K562 (cell line): ENCODE results near the gene SLC66A2. TPM values are rescaled to one million over a fixed set of nuclear protein-coding genes. Genes with fewer than 3 reads are reported as not detected.

Experiments used
- ATAC-seq: fragments of 200-7000 bp; cut with Tn5 transposase; 3 replicates; pipeline ENCODE4 v1.9.1; 2020; ENCODE audit warnings: moderate library complexity
- BruUV-seq: library from RNA; stranded (reverse); fragments of 400-500 nt; replicated peaks from 2 replicates; lab custom pipeline; 2021; lab: Mats Ljungman, UMichigan
- CTCF ChIA-PET: fragments of 300-600 bp; formaldehyde crosslinking; extraction: SDS; loops from one replicate; lab custom pipeline; 2021; ENCODE audit warnings: low intra/inter-chr PET ratio; lab: Yijun Ruan, JAX
- POLR2A ChIA-PET: fragments of 300-600, 350-650 bp; sonication (Branson Sonifier 250); formaldehyde crosslinking; extraction: SDS; loops from one replicate; lab custom pipeline; 2021; ENCODE audit warnings: antibody characterized with exemption, inconsistent platforms; lab: Yijun Ruan, JAX
- DNase-seq, 4 experiments: peaks; one replicate each; pipeline versions ENCODE4 v3.0.0 to v3.0.0-alpha.2; 2011 to 2018; ENCODE audit warnings: low spot score in 3 of 4, mixed read lengths in 3 of 4; ENCODE audit errors: extremely low read depth in 1 of 4
- FAIRE-seq: peaks from 2 replicates; lab custom pipeline; 2011; peaks lifted over from hg19 to GRCh38; lab: Jason Lieb, UNC
- H2AFZ ChIP-seq: 2 replicates; pipeline ENCODE4 v1.6.0; 2011; ENCODE audit warnings: low read depth, low read length, control low read depth, inconsistent platforms
- H3K27ac ChIP-seq: fragments of 200-600 bp; 3 replicates; pipeline ENCODE4 v1.8.0; 2011; ENCODE audit warnings: low read depth, mild to moderate bottlenecking, control low read depth, inconsistent platforms, low read length, moderate library complexity, mixed read lengths; ENCODE audit errors: extremely low read depth
- H3K27me3 ChIP-seq, 2 experiments: fragments of 300-600 bp in 1 of 2; 2 replicates in 1 of 2; 3 replicates in 1 of 2; pipeline versions ENCODE4 v1.6.0 to v1.8.0; 2011; ENCODE audit warnings: inconsistent platforms in 2 of 2, low read length in 2 of 2, mild to moderate bottlenecking in 1 of 2, mixed read lengths in 1 of 2, moderate library complexity in 1 of 2; ENCODE audit not compliant: control insufficient read depth in 2 of 2, insufficient read depth in 2 of 2
- H3K36me3 ChIP-seq: fragments of 300-600 bp; 3 replicates; pipeline ENCODE4 v1.8.0; 2011; ENCODE audit warnings: mild to moderate bottlenecking, low read length, inconsistent platforms; ENCODE audit not compliant: control insufficient read depth, insufficient read depth
- H3K4me1 ChIP-seq, 2 experiments: fragments of 200-600 bp in 1 of 2; replicated peaks in 1 of 2; 2 replicates in 1 of 2; 3 replicates in 1 of 2; pipeline versions ENCODE4 v1.5.1 to v1.8.0; 2011; ENCODE audit warnings: inconsistent platforms in 2 of 2, low read length in 2 of 2, mild to moderate bottlenecking in 1 of 2, mixed read lengths in 1 of 2, moderate library complexity in 1 of 2; ENCODE audit not compliant: control insufficient read depth in 2 of 2, insufficient read depth in 2 of 2
- H3K4me2 ChIP-seq: 2 replicates; pipeline ENCODE4 v1.6.1; 2011; ENCODE audit warnings: low read length, control low read depth, inconsistent platforms, mixed read lengths; ENCODE audit not compliant: insufficient read depth
- H3K4me3 ChIP-seq: fragments of 200-600 bp; sonication (generic), shearing (Covaris generic); 2 replicates; pipeline ENCODE4 v1.5.1; 2016; ENCODE audit warnings: control low read depth, inconsistent platforms
- H3K79me2 ChIP-seq: fragments of 200-600 bp; 3 replicates; pipeline ENCODE4 v1.8.0; 2011; ENCODE audit warnings: low read length, inconsistent platforms; ENCODE audit not compliant: control insufficient read depth, insufficient read depth
- H3K9ac ChIP-seq, 2 experiments: 2 replicates each; pipeline versions ENCODE4 v1.6.0 to v1.6.1; 2011; ENCODE audit warnings: low read depth in 2 of 2, low read length in 2 of 2, control low read depth in 1 of 2, inconsistent platforms in 1 of 2, mild to moderate bottlenecking in 1 of 2, mixed read lengths in 1 of 2; ENCODE audit not compliant: insufficient read depth in 1 of 2
- H3K9me1 ChIP-seq: one replicate; pipeline ENCODE4 v1.6.0; 2011; ENCODE audit warnings: inconsistent platforms, mild to moderate bottlenecking, low read length, moderate library complexity; ENCODE audit not compliant: control insufficient read depth, insufficient read depth
- H3K9me3 ChIP-seq: replicated peaks from 2 replicates; pipeline ENCODE4 v1.5.1; 2011; ENCODE audit warnings: low read depth, low read length, inconsistent platforms; ENCODE audit not compliant: control insufficient read depth, insufficient read depth
- H4K20me1 ChIP-seq: replicated peaks from 2 replicates; pipeline ENCODE4 v1.6.1; 2011; ENCODE audit warnings: low read length, inconsistent platforms, mixed read lengths; ENCODE audit not compliant: control insufficient read depth, insufficient read depth
- CCAR2 ChIP-seq: fragments of 200-400 bp; formaldehyde crosslinking; IDR thresholded peaks from 2 replicates; pipeline ENCODE4 v1.6.1; 2017; ENCODE audit warnings: mild to moderate bottlenecking, low read depth, low read length
- GTF2B ChIP-seq: IDR thresholded peaks from 2 replicates; pipeline ENCODE4 v1.6.1; 2011; ENCODE audit not compliant: insufficient read length; ENCODE audit errors: extremely low read depth
- HMG20B ChIP-seq: fragments of 250-450 bp; sonication (Bioruptor Pico); IDR thresholded peaks from 2 replicates; pipeline ENCODE4 v1.5.0; 2021; ENCODE audit warnings: mild to moderate bottlenecking
- HMGN3 ChIP-seq: IDR thresholded peaks from 2 replicates; pipeline ENCODE4 v1.6.1; 2011; ENCODE audit warnings: borderline replicate concordance, low read depth, mild to moderate bottlenecking, mixed read lengths, low read length; ENCODE audit not compliant: insufficient read length; ENCODE audit errors: extremely low read depth
- HNRNPL ChIP-seq: fragments of 200-400 bp; formaldehyde crosslinking; IDR thresholded peaks from 2 replicates; pipeline ENCODE4 v1.6.1; 2017; ENCODE audit warnings: low read depth, mild to moderate bottlenecking, low read length
- JUND ChIP-seq, 2 experiments: IDR thresholded peaks; 2 replicates in 1 of 2; 3 replicates in 1 of 2; pipeline ENCODE4 v1.6.1; 2011; ENCODE audit warnings: borderline replicate concordance in 2 of 2, low read depth in 2 of 2, low read length in 2 of 2, improper control_type of control experiment in 1 of 2, missing biosample characterization in 1 of 2, missing genetic modification characterization in 1 of 2, missing genetic modification reagents in 1 of 2
- MECOM ChIP-seq: fragments of 250-450 bp; sonication (Bioruptor Pico); IDR thresholded peaks from 2 replicates; pipeline ENCODE4 v1.8.0; 2022; ENCODE audit warnings: inconsistent platforms
- MXI1 ChIP-seq: IDR thresholded peaks from 2 replicates; pipeline ENCODE4 v1.6.1; 2011; ENCODE audit warnings: low read depth, mild to moderate bottlenecking, improper control_type of control experiment, low read length
- NFIC ChIP-seq: fragments of 450-650 bp; IDR thresholded peaks from 2 replicates; pipeline ENCODE4 v1.6.1; 2017; ENCODE audit warnings: mild to moderate bottlenecking, inconsistent platforms
- TSHZ1 ChIP-seq: fragments of 250-450 bp; sonication (Bioruptor Pico); IDR thresholded peaks from 2 replicates; pipeline ENCODE4 v1.4.0; 2020; ENCODE audit warnings: mild to moderate bottlenecking, moderate library complexity
- ZBTB1 ChIP-seq: sonication (generic); formaldehyde crosslinking; IDR thresholded peaks from 2 replicates; pipeline ENCODE4 v1.8.1; 2023; ENCODE audit warnings: missing genetic modification reagents, low read depth, mild to moderate bottlenecking, borderline replicate concordance
- ZNF79 ChIP-seq: fragments of 250-450 bp; sonication (Bioruptor Pico); IDR thresholded peaks from 2 replicates; pipeline ENCODE4 v1.4.0; 2020; ENCODE audit warnings: low read depth, mild to moderate bottlenecking, moderate library complexity
- WGBS: fragments of 100-300 bp; shearing (Covaris generic); methylation state at CpG from one replicate; pipeline ENCODE4 v1.1.6; 2016; ENCODE audit warnings: low coverage, mixed read lengths; ENCODE audit not compliant: insufficient coverage; ENCODE audit errors: missing lambda C conversion rate; 5-methylcytosine and 5-hydroxymethylcytosine counted together
- in situ Hi-C: fragments of 300-500 bp; cut with MboI; formaldehyde crosslinking; loops from 4 replicates; pipeline ENCODE4 v1.15.0; 2018; ENCODE audit warnings: inconsistent platforms, mixed read lengths
- intact Hi-C: fragments of 100-400 bp; cut with micrococcal nuclease; formaldehyde crosslinking; loops from 2 replicates; pipeline ENCODE4 v1.14.2; 2022
- polyA plus RNA-seq, 8 experiments: library from polyadenylated mRNA; depleted of rRNA in 4 of 8; stranded (reverse) in 5 of 8; unstranded in 3 of 8; fragments of >200 nt; fragmentation: Nextera tagmentation in 2 of 8; fragmentation: Illumina TruSeq in 1 of 8; extraction: Ambion mirVana in 2 of 8; extraction: Trizol in 1 of 8; gene quantifications; 2 replicates each; pipeline versions ENCODE4 v1.2.1 to v1.2.3, GENCODE V29; 2011 to 2014; ENCODE audit warnings: inconsistent platforms in 1 of 8, missing spikeins in 1 of 8
- total RNA-seq, 7 experiments: library from RNA; depleted of rRNA in 6 of 7; stranded (reverse); fragments of >200 nt in 6 of 7; fragmentation: Illumina TruSeq in 2 of 7; extraction: Trizol in 2 of 7; gene quantifications; 2 replicates each; pipeline versions ENCODE4 v1.2.1 to v1.2.3, GENCODE V29; 2011 to 2021; ENCODE audit warnings: low replicate concordance in 1 of 7
- TF ChIP-seq, protein P1 (sequence below): fragments of 250-450 bp; sonication (Bioruptor Pico); IDR thresholded peaks from 2 replicates; pipeline ENCODE4 v1.5.0; 2021
- TF ChIP-seq, protein P2 (sequence below): fragments of 250-450 bp; sonication (Bioruptor Pico); IDR thresholded peaks from 2 replicates; pipeline ENCODE4 v1.9.0; 2021; ENCODE audit warnings: mild to moderate bottlenecking
- TF ChIP-seq, protein P3 (sequence below): IDR thresholded peaks from 2 replicates; pipeline ENCODE4 v1.6.1; 2014; ENCODE audit warnings: antibody characterized with exemption

The SLC66A2 gene
- total and polyA plus RNA-seq, 9 of the 15 experiments (the other 6 are each of a cell fraction or from before 2014, with no cell fraction given): 0.25 to 17.5 (median 5.6) TPM

- Histone ChIP-seq H3K9ac (no peak overlapping the region), H3K79me2 (no peaks in the 10 kb centered on the region), H3K4me1 (peaks cover 0 to 12% of the 10 kb centered on the region in 2 experiments; a peak in 2 of 5 replicates), H3K27ac (no peak overlapping the region), H3K9me3 (no peaks in the 10 kb centered on the region; the same call in 1 of the 2 replicates), H4K20me1 (no peaks in the 10 kb centered on the region), H3K4me3 (no peak overlapping the region), H2AFZ (no peak overlapping the region), H3K9me1 (no peaks in the 10 kb centered on the region), H3K4me2 (no peak overlapping the region), H3K27me3 (peaks cover 18 to 35% of the 10 kb centered on the region in 2 experiments), H3K36me3 (no peaks in the 10 kb centered on the region)
- FAIRE-seq: no peak
- TF ChIP-seq JUND (IDR thresholded peaks at IDR 0.05; ENCODE audit: borderline replicate concordance, low read depth, low read length): no peak
- no peak for TF ChIP-seq JUND (tag; IDR thresholded peaks at IDR 0.05; ENCODE audit: borderline replicate concordance, low read depth, low read length)
- no peak for TF ChIP-seq MXI1
- no peak for TF ChIP-seq HNRNPL
- no peak for TF ChIP-seq ZNF79 (CRISPR knock-in tag)
- TF ChIP-seq, protein P1, sequence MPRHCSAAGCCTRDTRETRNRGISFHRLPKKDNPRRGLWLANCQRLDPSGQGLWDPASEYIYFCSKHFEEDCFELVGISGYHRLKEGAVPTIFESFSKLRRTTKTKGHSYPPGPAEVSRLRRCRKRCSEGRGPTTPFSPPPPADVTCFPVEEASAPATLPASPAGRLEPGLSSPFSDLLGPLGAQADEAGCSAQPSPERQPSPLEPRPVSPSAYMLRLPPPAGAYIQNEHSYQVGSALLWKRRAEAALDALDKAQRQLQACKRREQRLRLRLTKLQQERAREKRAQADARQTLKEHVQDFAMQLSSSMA: no peak
- no peak for TF ChIP-seq NFIC
- no peak for TF ChIP-seq HMGN3
- TF ChIP-seq, protein P2, sequence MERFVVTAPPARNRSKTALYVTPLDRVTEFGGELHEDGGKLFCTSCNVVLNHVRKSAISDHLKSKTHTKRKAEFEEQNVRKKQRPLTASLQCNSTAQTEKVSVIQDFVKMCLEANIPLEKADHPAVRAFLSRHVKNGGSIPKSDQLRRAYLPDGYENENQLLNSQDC (CRISPR knock-in tag): no peak
- no peak for TF ChIP-seq MECOM (CRISPR knock-in tag)
- no peak for TF ChIP-seq GTF2B
- TF ChIP-seq HMG20B (CRISPR knock-in tag): no peak
- TF ChIP-seq CCAR2: no peak
- TF ChIP-seq, protein P3, sequence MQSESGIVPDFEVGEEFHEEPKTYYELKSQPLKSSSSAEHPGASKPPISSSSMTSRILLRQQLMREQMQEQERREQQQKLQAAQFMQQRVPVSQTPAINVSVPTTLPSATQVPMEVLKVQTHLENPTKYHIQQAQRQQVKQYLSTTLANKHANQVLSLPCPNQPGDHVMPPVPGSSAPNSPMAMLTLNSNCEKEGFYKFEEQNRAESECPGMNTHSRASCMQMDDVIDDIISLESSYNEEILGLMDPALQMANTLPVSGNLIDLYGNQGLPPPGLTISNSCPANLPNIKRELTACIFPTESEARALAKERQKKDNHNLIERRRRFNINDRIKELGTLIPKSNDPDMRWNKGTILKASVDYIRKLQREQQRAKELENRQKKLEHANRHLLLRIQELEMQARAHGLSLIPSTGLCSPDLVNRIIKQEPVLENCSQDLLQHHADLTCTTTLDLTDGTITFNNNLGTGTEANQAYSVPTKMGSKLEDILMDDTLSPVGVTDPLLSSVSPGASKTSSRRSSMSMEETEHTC: no peak
- no peak for TF ChIP-seq TSHZ1 (CRISPR knock-in tag)
- TF ChIP-seq ZBTB1 (CRISPR knock-in tag): no peak
- CTCF ChIA-PET: no interaction called here
- DNase-seq: peak in 1 of 4 experiments; percentile 17
- WGBS: 7% methylated on average over 13 of the region's 14 CpGs
- intact Hi-C loops: no loop called here
- no TSS peak for BruUV-seq
- POLR2A ChIA-PET: no interaction called here
- ATAC-seq: 0 out of 3 replicates have a peak, but pooled peaks have one; percentile 37
- in situ Hi-C loops: no loop called here
Measured at GRCh38 chr18:79857082-79857671, 94.3 kb downstream of the SLC66A2 start.
